Retinal pigment epithelial cell (primary cell): ENCODE data around the gene GALNT17.

Experiments
- DNase-seq: peaks from one replicate; pipeline ENCODE4 v3.0.0-alpha.2; 2010; ENCODE audit warnings: low read depth
- H3K4me3 ChIP-seq: 2 replicates; pipeline ENCODE4 v1.5.1; 2011; ENCODE audit warnings: mild to moderate bottlenecking, low read length, control low read depth, moderate library complexity
- TF ChIP-seq, protein P1 (sequence below): conservative IDR thresholded peaks from 2 replicates; pipeline ENCODE4 v1.5.1; 2011; ENCODE audit warnings: low read depth, low read length, control low read depth, inconsistent platforms

GALNT17 gene

DNA sequence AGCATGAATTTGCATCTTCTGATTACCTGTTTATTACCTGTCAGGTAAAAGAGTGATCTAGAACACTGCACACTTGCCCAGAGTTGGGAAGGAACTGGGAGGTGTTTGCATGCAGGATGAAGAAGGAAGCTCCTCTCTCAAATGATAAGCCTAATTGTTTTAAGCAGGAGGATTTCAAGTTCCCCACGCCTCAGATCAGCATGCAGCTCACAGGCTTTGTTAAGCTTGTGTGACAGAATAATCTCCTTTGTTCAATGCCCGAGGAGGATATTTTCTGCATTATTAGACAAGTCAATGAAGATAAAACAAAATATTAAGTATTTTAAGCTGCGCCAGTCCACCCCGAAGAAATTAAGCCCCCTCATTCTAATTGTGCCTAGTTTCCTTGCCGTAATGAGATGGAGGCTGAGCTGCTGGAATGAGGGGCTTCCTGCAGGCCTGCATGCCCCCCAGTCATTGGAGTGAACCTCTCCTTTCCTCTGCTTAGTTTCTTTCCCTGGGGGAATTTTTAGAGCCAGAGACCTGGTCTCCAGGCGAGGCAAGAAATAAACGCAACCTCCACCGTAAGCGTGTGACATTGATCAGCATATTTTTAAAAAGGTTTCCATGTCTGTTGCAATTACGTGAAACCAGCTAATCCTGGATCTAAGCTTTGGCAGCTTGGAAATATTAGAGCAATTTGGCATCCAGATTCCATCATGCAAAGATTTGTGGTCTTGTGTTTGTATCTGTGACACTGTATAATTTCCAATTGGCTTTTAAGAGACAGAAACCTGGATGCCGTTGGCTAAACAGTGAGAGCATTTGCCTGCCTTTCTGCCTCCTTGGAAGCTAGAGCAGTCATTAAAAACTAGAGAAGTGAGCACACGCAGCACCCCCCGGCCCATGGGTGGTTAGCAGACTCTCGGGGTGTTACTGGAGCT, 376.0 kb downstream of the GALNT17 start:
- DNase-seq = no peak
- TF ChIP-seq, protein P1, sequence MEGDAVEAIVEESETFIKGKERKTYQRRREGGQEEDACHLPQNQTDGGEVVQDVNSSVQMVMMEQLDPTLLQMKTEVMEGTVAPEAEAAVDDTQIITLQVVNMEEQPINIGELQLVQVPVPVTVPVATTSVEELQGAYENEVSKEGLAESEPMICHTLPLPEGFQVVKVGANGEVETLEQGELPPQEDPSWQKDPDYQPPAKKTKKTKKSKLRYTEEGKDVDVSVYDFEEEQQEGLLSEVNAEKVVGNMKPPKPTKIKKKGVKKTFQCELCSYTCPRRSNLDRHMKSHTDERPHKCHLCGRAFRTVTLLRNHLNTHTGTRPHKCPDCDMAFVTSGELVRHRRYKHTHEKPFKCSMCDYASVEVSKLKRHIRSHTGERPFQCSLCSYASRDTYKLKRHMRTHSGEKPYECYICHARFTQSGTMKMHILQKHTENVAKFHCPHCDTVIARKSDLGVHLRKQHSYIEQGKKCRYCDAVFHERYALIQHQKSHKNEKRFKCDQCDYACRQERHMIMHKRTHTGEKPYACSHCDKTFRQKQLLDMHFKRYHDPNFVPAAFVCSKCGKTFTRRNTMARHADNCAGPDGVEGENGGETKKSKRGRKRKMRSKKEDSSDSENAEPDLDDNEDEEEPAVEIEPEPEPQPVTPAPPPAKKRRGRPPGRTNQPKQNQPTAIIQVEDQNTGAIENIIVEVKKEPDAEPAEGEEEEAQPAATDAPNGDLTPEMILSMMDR = no peak
- H3K4me3 ChIP-seq = no peak overlapping the region

DNA sequence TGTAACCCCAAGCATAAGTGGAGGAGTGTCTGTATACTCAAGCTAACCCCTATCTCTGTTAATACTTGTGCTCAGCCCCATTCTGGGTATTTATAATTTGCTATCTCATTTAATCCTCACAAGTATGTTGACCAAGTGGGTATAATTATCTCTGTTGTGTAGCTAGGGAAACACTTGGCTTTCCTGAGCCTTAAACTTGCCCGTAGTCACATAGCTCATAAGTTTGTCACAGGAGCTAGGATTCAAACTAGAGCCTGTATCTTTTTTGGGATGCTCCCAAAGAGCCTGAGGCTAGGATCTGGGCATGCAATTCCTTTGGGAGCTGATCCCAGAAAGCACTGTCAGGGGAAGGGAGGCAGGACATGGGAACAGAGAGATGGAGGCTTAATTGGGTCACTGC, 377.4 kb downstream of the GALNT17 start:
- TF ChIP-seq, protein P1 = no peak

DNA sequence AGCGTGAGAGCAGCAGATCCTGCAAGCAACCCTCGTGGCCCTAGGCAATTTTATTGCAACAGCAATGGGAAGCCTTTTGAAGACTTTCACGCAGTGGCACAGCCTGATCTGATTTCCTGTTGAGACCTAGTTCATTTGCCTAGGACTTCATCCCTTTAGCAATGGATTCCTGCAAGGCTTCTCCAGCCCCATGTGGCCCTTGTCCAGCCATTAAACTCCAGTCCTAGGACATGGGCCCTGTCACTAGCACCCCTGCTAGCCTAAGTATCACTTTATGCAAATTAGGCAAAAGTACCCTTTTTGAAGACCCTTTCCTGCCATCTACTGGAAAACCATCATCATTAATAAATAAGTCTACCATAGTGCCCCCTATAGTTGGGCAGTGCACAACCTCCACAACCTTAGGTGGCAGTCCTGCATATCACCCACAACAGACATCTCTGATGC, 379.4 kb downstream of the GALNT17 start:
- TF ChIP-seq, protein P1 = no peak
- no peak for DNase-seq

More for the DNA sequence above, 377.4 kb downstream of the GALNT17 start:
- DNase-seq = no peak
- no peak overlapping the region for H3K4me3 ChIP-seq

DNA sequence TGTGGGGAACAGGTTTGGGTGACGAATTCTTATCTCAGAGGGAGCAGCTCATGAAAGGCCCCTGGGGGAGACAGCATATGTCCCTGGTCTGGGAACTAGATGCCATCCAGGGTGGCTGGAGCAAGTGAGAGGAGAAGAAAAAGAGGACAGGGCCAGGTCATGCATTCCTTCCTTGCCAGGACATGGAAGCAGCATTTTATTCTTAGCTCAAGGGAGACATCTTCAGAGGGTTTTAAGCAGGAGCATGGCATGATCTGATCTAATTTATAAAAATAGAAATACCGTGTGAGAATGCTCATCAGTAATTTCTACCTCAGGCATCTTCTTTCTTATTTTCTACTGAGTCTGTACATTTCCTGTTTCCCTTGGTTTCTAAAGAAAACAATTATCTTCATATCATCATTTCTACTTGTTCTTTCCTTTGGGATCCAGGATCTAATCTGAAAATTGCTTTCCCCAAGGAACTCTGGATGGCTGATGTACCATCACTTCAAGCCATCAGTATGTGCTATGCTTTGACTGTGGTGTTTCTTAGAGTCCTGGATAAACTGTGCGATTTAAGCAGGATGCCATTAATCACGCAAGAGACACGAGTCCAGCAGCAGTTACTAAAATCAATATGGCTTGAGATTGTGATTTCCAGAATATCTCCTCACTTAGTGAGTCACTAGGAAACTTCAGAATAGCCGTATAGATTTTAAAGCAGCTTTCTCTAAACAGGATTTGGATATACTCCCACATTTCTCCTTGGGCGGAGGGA, 386.2 kb downstream of the GALNT17 start:
- TF ChIP-seq, protein P1 = no peak
- DNase-seq = no peak
- H3K4me3 ChIP-seq = no peak overlapping the region

More for the DNA sequence above, 379.4 kb downstream of the GALNT17 start:
- H3K4me3 ChIP-seq = no peak overlapping the region

DNA sequence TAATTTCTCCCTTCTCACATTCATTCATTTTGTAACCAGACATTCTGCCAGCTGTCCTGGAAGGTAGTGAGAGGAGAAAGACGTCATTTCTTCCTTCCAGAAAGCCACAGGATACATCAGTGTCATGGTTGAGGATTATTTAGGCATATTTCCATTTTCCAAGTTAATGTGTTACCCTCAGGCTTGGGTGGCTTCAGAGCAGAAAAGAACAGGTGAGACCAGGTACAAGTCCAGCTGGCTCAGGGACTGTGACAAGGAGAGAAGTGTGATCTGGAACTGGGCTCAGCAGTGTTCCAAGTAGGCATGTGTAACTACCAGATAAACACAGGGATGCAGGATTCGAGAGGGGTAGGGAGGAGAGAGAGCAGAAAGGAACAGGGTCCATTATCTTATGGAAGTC, 386.9 kb downstream of the GALNT17 start:
- no peak for DNase-seq
- TF ChIP-seq, protein P1 = no peak
- no peak overlapping the region for H3K4me3 ChIP-seq

DNA sequence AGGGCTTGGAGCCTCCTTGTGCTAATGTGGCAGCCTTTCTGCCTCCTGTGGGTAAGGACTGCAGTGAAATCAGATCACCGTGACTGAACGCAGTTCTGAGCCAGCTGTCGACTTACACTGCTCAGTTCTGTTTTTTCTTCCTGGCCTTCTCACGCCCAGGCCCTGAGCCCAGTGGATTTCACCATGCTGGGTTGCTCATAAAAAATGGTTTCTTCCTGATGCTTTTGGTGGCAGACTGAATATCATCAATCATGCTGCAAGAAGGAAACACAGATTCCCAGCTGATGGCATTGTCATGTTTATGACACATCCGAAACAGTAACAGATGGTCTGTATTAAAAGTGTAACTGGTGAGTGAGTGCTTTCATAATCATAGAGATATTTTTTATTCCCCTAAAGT, 389.6 kb downstream of the GALNT17 start:
- H3K4me3 ChIP-seq = no peak overlapping the region
- no peak for DNase-seq
- TF ChIP-seq, protein P1 = no peak

DNA sequence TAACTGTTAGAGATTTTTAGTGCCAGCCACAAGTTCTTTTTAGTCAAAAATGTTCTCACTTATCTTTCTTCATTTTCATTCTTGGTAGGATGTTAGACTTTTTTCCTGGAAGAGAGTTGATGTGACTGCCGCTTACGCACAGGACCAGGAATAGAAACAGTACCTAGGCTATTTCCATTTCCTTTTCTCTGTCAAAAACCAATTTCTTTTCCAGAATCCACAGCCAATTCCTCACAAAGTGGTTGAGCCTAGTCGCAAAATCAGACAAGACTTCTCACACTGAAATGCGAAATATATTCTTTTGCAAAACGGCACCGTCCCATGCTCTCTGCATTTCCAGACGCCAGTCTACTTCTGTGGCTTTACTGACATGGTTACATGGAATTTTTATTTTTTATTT, 394.2 kb downstream of the GALNT17 start:
- no peak for DNase-seq
- TF ChIP-seq, protein P1 = no peak
- no peak overlapping the region for H3K4me3 ChIP-seq
